Amniotic epithelial cell (primary cell): ENCODE results near the gene SLX9.

Experiments used
- DNase-seq: peaks from one replicate; pipeline ENCODE4 v3.0.0-alpha.2; 2010; ENCODE audit warnings: low read depth

The SLX9 gene

GRCh38 chr21:44916965-44917364 is 22.9 kb upstream of the SLX9 start:
- no peak for DNase-seq

- DNase-seq, result no peak
These were observed 22.3 kb upstream of the SLX9 start for GRCh38 chr21:44917446-44918106.

- no peak for DNase-seq
These were observed 21.7 kb upstream of the SLX9 start for GRCh38 chr21:44918107-44918470.

GRCh38 chr21:44918581-44919033 is 21.2 kb upstream of the SLX9 start:
- DNase-seq, result no peak

- no peak for DNase-seq
These were observed 20.5 kb upstream of the SLX9 start for GRCh38 chr21:44919111-44919912.

GRCh38 chr21:44919913-44920693 is 19.7 kb upstream of the SLX9 start:
- DNase-seq, result no peak

- no peak for DNase-seq
These were observed 18.9 kb upstream of the SLX9 start, which contains the start of gene ITGB2 for GRCh38 chr21:44920694-44921604. Gene ITGB2 (minus strand): TSS chr21:44920899. CDS start chr21:44910782, 10,117 bp downstream.

- DNase-seq, result no peak
These were observed 17.9 kb upstream of the SLX9 start for GRCh38 chr21:44921928-44922327.

- DNase-seq, result no peak
These were observed 16.2 kb upstream of the SLX9 start for GRCh38 chr21:44923480-44924084.

- DNase-seq, result peak; percentile 49
These were observed 15.0 kb upstream of the SLX9 start for GRCh38 chr21:44924606-44925377.

GRCh38 chr21:44925378-44925755 is 14.5 kb upstream of the SLX9 start:
- DNase-seq, result no peak

- DNase-seq, result peak; percentile 34
These were observed 13.3 kb upstream of the SLX9 start for GRCh38 chr21:44926331-44927101.

- no peak for DNase-seq
These were observed 12.6 kb upstream of the SLX9 start for GRCh38 chr21:44927259-44927586.

GRCh38 chr21:44927587-44928461 is 12.0 kb upstream of the SLX9 start:
- peak; percentile 61 for DNase-seq

- peak; percentile 67 for DNase-seq
These were observed 11.2 kb upstream of the SLX9 start for GRCh38 chr21:44928500-44929241.

GRCh38 chr21:44929242-44929798 is 10.5 kb upstream of the SLX9 start:
- no peak for DNase-seq

GRCh38 chr21:44929799-44930542 is 9.9 kb upstream of the SLX9 start:
- no peak for DNase-seq
